Small intestine (tissue), 7 donors: ENCODE data around the gene PPP3CA. TPM values are rescaled to one million over a fixed set of nuclear protein-coding genes. Genes with fewer than 3 reads are reported as not detected.

Experiments
- DNase-seq, 2 donors: peaks; one replicate each; pipeline versions ENCODE4 v3.0.0 to v3.0.0-alpha.2; 2013
- FAIRE-seq: peaks from 2 replicates; lab custom pipeline; 2012; peaks lifted over from hg19 to GRCh38; lab: Jason Lieb, UNC
- H3K27ac ChIP-seq, 3 donors: one replicate each; pipeline ENCODE4 v1.5.1; 2013; ENCODE audit warnings: low read length in 2 of 3, mild to moderate bottlenecking in 2 of 3, control low read depth in 1 of 3, inconsistent platforms in 1 of 3, low read depth in 1 of 3, moderate library complexity in 1 of 3
- H3K27me3 ChIP-seq, 3 donors: one replicate each; pipeline ENCODE4 v1.6.1; 2013; ENCODE audit warnings: low read length in 3 of 3, inconsistent platforms in 1 of 3; ENCODE audit not compliant: control insufficient read depth in 3 of 3, insufficient read depth in 3 of 3
- H3K36me3 ChIP-seq, 3 donors: one replicate each; pipeline ENCODE4 v1.6.1; 2013; ENCODE audit warnings: low read length in 3 of 3, inconsistent platforms in 1 of 3, low read depth in 1 of 3, mild to moderate bottlenecking in 1 of 3, moderate library complexity in 1 of 3; ENCODE audit not compliant: control insufficient read depth in 3 of 3, insufficient read depth in 2 of 3
- H3K4me1 ChIP-seq, 3 donors: one replicate each; pipeline ENCODE4 v1.6.1; 2013; ENCODE audit warnings: low read length in 2 of 3, inconsistent platforms in 1 of 3, low read depth in 1 of 3, mild to moderate bottlenecking in 1 of 3, moderate library complexity in 1 of 3; ENCODE audit not compliant: control insufficient read depth in 3 of 3, insufficient read depth in 2 of 3
- H3K4me3 ChIP-seq, 3 donors: one replicate each; pipeline ENCODE4 v1.5.1; 2013; ENCODE audit warnings: low read length in 3 of 3, control low read depth in 1 of 3, inconsistent platforms in 1 of 3, low read depth in 1 of 3, mild to moderate bottlenecking in 1 of 3, moderate library complexity in 1 of 3
- H3K9me3 ChIP-seq, 2 donors: one replicate each; pipeline ENCODE4 v1.6.1; 2013; ENCODE audit warnings: low read depth in 1 of 2, low read length in 1 of 2; ENCODE audit not compliant: control insufficient read depth in 2 of 2, insufficient read depth in 1 of 2
- whole genome bisulfite sequencing, 3 donors: extraction: QIAGEN DNeasy Blood & Tissue Kit; methylation state at CpG; one replicate each; pipeline ENCODE4 v1.1.7; 2013; 5-methylcytosine and 5-hydroxymethylcytosine counted together
- polyA plus RNA-seq, 4 donors: library from polyadenylated mRNA; stranded (reverse) in 3 of 4; unstranded in 1 of 4; fragments of 200-250 nt in 3 of 4; fragments of 120-200 nt in 1 of 4; gene quantifications; one replicate each; pipeline versions ENCODE4 v1.2.1 to v1.2.3, GENCODE V29; 2013
- donor health status: healthy with polysubstance abuse.
- donor health status: control.
- donor health status: control.
- donor health status: Bipolar disorder and iron deficiency.
- donor health status: healthy.

The PPP3CA gene
- polyA plus RNA-seq, 4 donors = 8.9 to 23.8 (median 11.2) TPM

- no peak for DNase-seq
- no peaks in the 10 kb centered on the region for H3K27me3 ChIP-seq
- H3K4me1 ChIP-seq = peaks cover 0 to 4% (median 0%) of the 10 kb centered on the region in 3 donors
- WGBS, 3 donors = 53 to 68% (median 55%) methylated on average over 2 of the region's 2 CpGs
- H3K4me3 ChIP-seq = no peak overlapping the region
- no peaks in the 10 kb centered on the region for H3K9me3 ChIP-seq
- no peak for FAIRE-seq
- no peaks in the 10 kb centered on the region for H3K36me3 ChIP-seq
- no peak overlapping the region for H3K27ac ChIP-seq
Observed at GRCh38 chr4:101271516-101271915, 75.8 kb downstream of the PPP3CA start.

- 85 to 94% (median 86%) methylated on average over 1 of the region's 1 CpG for WGBS, 3 donors
- no peak for DNase-seq
- H3K36me3 ChIP-seq = no peaks in the 10 kb centered on the region
- H3K9me3 ChIP-seq = no peaks in the 10 kb centered on the region
- H3K4me1 ChIP-seq = peaks cover 0 to 4% (median 0%) of the 10 kb centered on the region in 3 donors
- no peak for FAIRE-seq
- H3K27me3 ChIP-seq = no peaks in the 10 kb centered on the region
- no peak overlapping the region for H3K4me3 ChIP-seq
- no peak overlapping the region for H3K27ac ChIP-seq
Observed at GRCh38 chr4:101269682-101270081, 77.6 kb downstream of the PPP3CA start.

GRCh38 chr4:101265816-101266172 lies 81.5 kb downstream of the PPP3CA start:
- Histone ChIP-seq H3K27me3 (no peaks in the 10 kb centered on the region), H3K4me1 (no peaks in the 10 kb centered on the region), H3K9me3 (no peaks in the 10 kb centered on the region), H3K36me3 (no peaks in the 10 kb centered on the region), H3K4me3 (no peak overlapping the region), H3K27ac (no peak overlapping the region)
- 9 to 45% (median 15%) methylated on average over 1 of the region's 1 CpG for WGBS, 3 donors
- peak; percentile 9 to 28 for DNase-seq
- FAIRE-seq = peak; percentile 5

GRCh38 chr4:101264993-101265815 lies 82.1 kb downstream of the PPP3CA start:
- WGBS, 3 donors = 84 to 95% (median 88%) methylated on average over 2 of the region's 2 CpGs
- no peaks in the 10 kb centered on the region for H3K27me3 ChIP-seq
- no peak overlapping the region for H3K4me3 ChIP-seq
- no peak for FAIRE-seq
- H3K27ac ChIP-seq = no peak overlapping the region
- DNase-seq = no peak
- no peaks in the 10 kb centered on the region for H3K4me1 ChIP-seq
- H3K9me3 ChIP-seq = no peaks in the 10 kb centered on the region
- no peaks in the 10 kb centered on the region for H3K36me3 ChIP-seq

GRCh38 chr4:101264512-101264911 lies 82.8 kb downstream of the PPP3CA start:
- no peak for FAIRE-seq
- H3K9me3 ChIP-seq = no peaks in the 10 kb centered on the region
- no peak overlapping the region for H3K27ac ChIP-seq
- no peak for DNase-seq
- no peak overlapping the region for H3K4me3 ChIP-seq
- no peaks in the 10 kb centered on the region for H3K27me3 ChIP-seq
- no peaks in the 10 kb centered on the region for H3K4me1 ChIP-seq
- no peaks in the 10 kb centered on the region for H3K36me3 ChIP-seq

GRCh38 chr4:101262683-101263082 lies 84.6 kb downstream of the PPP3CA start:
- FAIRE-seq = no peak
- H3K4me3 ChIP-seq = no peak overlapping the region
- H3K9me3 ChIP-seq = no peaks in the 10 kb centered on the region
- no peaks in the 10 kb centered on the region for H3K27me3 ChIP-seq
- peaks cover 0 to 6% (median 0%) of the 10 kb centered on the region in 3 donors for H3K4me1 ChIP-seq
- DNase-seq = no peak
- no peaks in the 10 kb centered on the region for H3K36me3 ChIP-seq
- H3K27ac ChIP-seq = no peak overlapping the region

- FAIRE-seq (no peak), DNase-seq (no peak)
- Histone ChIP-seq H3K27me3 (no peaks in the 10 kb centered on the region), H3K4me1 (peaks cover 0 to 6% (median 0%) of the 10 kb centered on the region in 3 donors), H3K4me3 (no peak overlapping the region), H3K9me3 (no peaks in the 10 kb centered on the region), H3K27ac (no peak overlapping the region), H3K36me3 (no peaks in the 10 kb centered on the region)
- WGBS, 3 donors = 58 to 89% (median 64%) methylated on average over 4 of the region's 4 CpGs
Observed at GRCh38 chr4:101259876-101260275, 87.5 kb downstream of the PPP3CA start.

GRCh38 chr4:101258883-101259282 lies 88.4 kb downstream of the PPP3CA start:
- Histone ChIP-seq H3K27me3 (no peaks in the 10 kb centered on the region), H3K9me3 (no peaks in the 10 kb centered on the region), H3K4me3 (no peak overlapping the region), H3K36me3 (no peaks in the 10 kb centered on the region), H3K4me1 (peaks cover 0 to 6% (median 0%) of the 10 kb centered on the region in 3 donors), H3K27ac (no peak overlapping the region)
- DNase-seq (no peak), FAIRE-seq (no peak)
- 58 to 68% (median 63%) methylated on average over 2 of the region's 2 CpGs for WGBS, 3 donors

- Histone ChIP-seq H3K4me3 (no peak overlapping the region), H3K27ac (no peak overlapping the region), H3K27me3 (no peaks in the 10 kb centered on the region), H3K4me1 (peaks cover 0 to 9% (median 0%) of the 10 kb centered on the region in 3 donors), H3K9me3 (no peaks in the 10 kb centered on the region), H3K36me3 (no peaks in the 10 kb centered on the region)
- FAIRE-seq = no peak
- peak; percentile 21 to 45 for DNase-seq
Observed at GRCh38 chr4:101256222-101256621, 91.1 kb downstream of the PPP3CA start.
